ENCODE results near the gene PIP5K1C. TPM values are rescaled to one million over a fixed set of nuclear protein-coding genes. Genes with fewer than 3 reads are reported as not detected.

Gene PIP5K1C
- total RNA-seq, 3 donors from 2014 or later (not counting 1 experiment from before 2014, with no cell fraction given): 35.0 to 49.2 (median 36.8) TPM

GRCh38 chr19:3712663-3713611 lies 12.7 kb upstream of the PIP5K1C start:
- Histone ChIP-seq H3K9me3 (ENCODE audit: control insufficient read depth, insufficient read depth, low read length) (no peaks in the 10 kb centered on the region), H3K27me3 (ENCODE audit: control insufficient read depth, insufficient read depth, low read length) (no peaks in the 10 kb centered on the region), H3K36me3 (ENCODE audit: control insufficient read depth, insufficient read depth, low read length) (no peaks in the 10 kb centered on the region), H3K4me1 (ENCODE audit: control insufficient read depth, insufficient read depth, low read length) (no peaks in the 10 kb centered on the region), H3K27ac (ENCODE audit: low read length) (no peak overlapping the region), H3K4me3 (ENCODE audit: low read length) (no peak overlapping the region)
- Mint-ChIP-seq H3K4me1 (peaks cover 0 to 5% of the 10 kb centered on the region in 2 donors), H3K4me3 (no peak overlapping the region), H3K27ac (no peak overlapping the region), H3K27me3 (ENCODE audit: low read depth in 2 of 2) (no peaks in the 10 kb centered on the region), H3K36me3 (no peaks in the 10 kb centered on the region), H3K9me3 (no peaks in the 10 kb centered on the region)
- WGBS (ENCODE audit: insufficient coverage): 47% methylated on average over 23 of the region's 23 CpGs
- TF ChIP-seq CTCF (IDR thresholded peaks at IDR 0.05): no peak
- ATAC-seq (no peak), DNase-seq (no peak)
- intact Hi-C loops (cut with micrococcal nuclease): no loop called here

- H3K4me1 Mint-ChIP-seq: peaks cover 0 to 9% of the 10 kb centered on the region in 2 donors
- Histone ChIP-seq H3K4me1 (ENCODE audit: control insufficient read depth, insufficient read depth, low read length) (peaks cover 3% of the 10 kb centered on the region), H3K27ac (ENCODE audit: low read length) (no peak overlapping the region), H3K27me3 (ENCODE audit: control insufficient read depth, insufficient read depth, low read length) (no peaks in the 10 kb centered on the region), H3K4me3 (ENCODE audit: low read length) (no peak overlapping the region), H3K9me3 (ENCODE audit: control insufficient read depth, insufficient read depth, low read length) (no peaks in the 10 kb centered on the region), H3K36me3 (ENCODE audit: control insufficient read depth, insufficient read depth, low read length) (no peaks in the 10 kb centered on the region)
- 45% methylated on average over 20 of the region's 20 CpGs for WGBS (ENCODE audit: insufficient coverage)
- TF ChIP-seq CTCF (IDR thresholded peaks at IDR 0.05): no peak
- intact Hi-C loops (cut with micrococcal nuclease): no loop called here
- no peak overlapping the region for H3K4me3 Mint-ChIP-seq
- no peak overlapping the region for H3K27ac Mint-ChIP-seq
- no peak for DNase-seq
- no peaks in the 10 kb centered on the region for H3K27me3 Mint-ChIP-seq (ENCODE audit: low read depth in 2 of 2)
- H3K9me3 Mint-ChIP-seq: no peaks in the 10 kb centered on the region
- ATAC-seq: peak in 2 of 3 donors; percentile 24 to 41
- no peaks in the 10 kb centered on the region for H3K36me3 Mint-ChIP-seq
These were observed 10.1 kb upstream of the PIP5K1C start for GRCh38 chr19:3710265-3710812.

GRCh38 chr19:3708207-3708931 lies 8.1 kb upstream of the PIP5K1C start, which contains the start of gene TJP3:
TSS of gene TJP3 (plus strand) at chr19:3708384. CDS start at chr19:3728433, 20,049 bp downstream.
- DNase-seq (no peak), ATAC-seq (no peak)
- intact Hi-C loops (cut with micrococcal nuclease): no loop called here
- Histone ChIP-seq H3K4me3 (ENCODE audit: low read length) (no peak within 1 kb of the TSS), H3K9me3 (ENCODE audit: control insufficient read depth, insufficient read depth, low read length) (no peaks in the 10 kb centered on the region), H3K4me1 (ENCODE audit: control insufficient read depth, insufficient read depth, low read length) (peaks cover 3% of the 10 kb centered on the region), H3K27me3 (ENCODE audit: control insufficient read depth, insufficient read depth, low read length) (no peaks in the 10 kb centered on the region), H3K27ac (ENCODE audit: low read length) (no peak within 1 kb of the TSS), H3K36me3 (ENCODE audit: control insufficient read depth, insufficient read depth, low read length) (no peaks in the 10 kb centered on the region)
- 40% methylated on average over 24 of the region's 24 CpGs for WGBS (ENCODE audit: insufficient coverage)
- H3K27me3 Mint-ChIP-seq (ENCODE audit: low read depth in 2 of 2): no peaks in the 10 kb centered on the region
- H3K36me3 Mint-ChIP-seq: no peaks in the 10 kb centered on the region
- H3K9me3 Mint-ChIP-seq: no peaks in the 10 kb centered on the region
- no peak within 1 kb of the TSS for H3K27ac Mint-ChIP-seq
- no peak within 1 kb of the TSS for H3K4me3 Mint-ChIP-seq
- peaks cover 0 to 8% of the 10 kb centered on the region in 2 donors for H3K4me1 Mint-ChIP-seq
- no peak for TF ChIP-seq CTCF (IDR thresholded peaks at IDR 0.05)
